B cell (primary cell): ENCODE data around the gene L3MBTL4. TPM values are rescaled to one million over a fixed set of nuclear protein-coding genes. Genes with fewer than 3 reads are reported as not detected.

Source experiments
- ATAC-seq: fragments of 200-7000 bp; cut with Tn5 transposase; one replicate; pipeline ENCODE4 v1.10.0; 2021; ENCODE audit warnings: low read depth, mild to moderate bottlenecking, moderate number of reproducible peaks, moderate library complexity
- CTCF ChIA-PET: fragments of 350-600 bp; sonication (Branson Sonifier 250); formaldehyde crosslinking; loops from one replicate; lab custom pipeline; 2021; ENCODE audit warnings: antibody characterized with exemption, inconsistent platforms; lab: Charles Lee
- POLR2A ChIA-PET: fragments of 350-600 bp; sonication (Branson Sonifier 250); formaldehyde crosslinking; loops from one replicate; lab custom pipeline; 2021; ENCODE audit warnings: antibody characterized with exemption; lab: Charles Lee
- DNase-seq: peaks from one replicate; pipeline ENCODE4 v3.0.0; 2013
- H2AFZ ChIP-seq: 2 replicates; pipeline ENCODE4 v1.6.1; 2012; ENCODE audit warnings: mild to moderate bottlenecking, low read depth, low read length; ENCODE audit not compliant: insufficient read depth, poor library complexity, severe bottlenecking
- H3K27ac ChIP-seq, 2 donors: 1 replicate in 1 of 2; 2 replicates in 1 of 2; pipeline ENCODE4 v1.5.1; 2012 to 2013; ENCODE audit warnings: low read length in 2 of 2, mild to moderate bottlenecking in 2 of 2, moderate library complexity in 1 of 2
- H3K27me3 ChIP-seq, 4 experiments: fragments of 200-600 bp in 1 of 4; sonication (generic) in 1 of 4; replicated peaks in 1 of 4; 1 replicate in 2 of 4; 2 replicates in 2 of 4; pipeline versions ENCODE4 v1.6.1 to v1.7.0; 2013 to 2016; ENCODE audit warnings: low read length in 3 of 4, mild to moderate bottlenecking in 2 of 4, mixed read lengths in 1 of 4, moderate library complexity in 1 of 4; ENCODE audit not compliant: insufficient read depth in 4 of 4, control insufficient read depth in 3 of 4; ENCODE audit errors: control extremely low read depth in 1 of 4
- H3K36me3 ChIP-seq, 2 experiments: replicated peaks in 1 of 2; 1 replicate in 1 of 2; 2 replicates in 1 of 2; pipeline versions ENCODE4 v1.6.1 to v1.7.1; 2013; ENCODE audit warnings: low read length in 1 of 2; ENCODE audit not compliant: insufficient read depth in 2 of 2, control insufficient read depth in 1 of 2; ENCODE audit errors: control extremely low read depth in 1 of 2, extremely low read depth in 1 of 2
- H3K4me1 ChIP-seq, 2 donors: fragments of 200-600 bp in 1 of 2; sonication (generic) in 1 of 2; 1 replicate in 1 of 2; 2 replicates in 1 of 2; pipeline versions ENCODE4 v1.5.1 to v1.6.1; 2013 to 2017; ENCODE audit warnings: low read length in 2 of 2; ENCODE audit not compliant: control insufficient read depth in 2 of 2, insufficient read depth in 2 of 2
- H3K4me2 ChIP-seq: replicated peaks from 2 replicates; pipeline ENCODE3; 2012; ENCODE audit warnings: mild to moderate bottlenecking, low read depth, low read length; ENCODE audit not compliant: poor library complexity, severe bottlenecking
- H3K4me3 ChIP-seq, 5 experiments: fragments of 200-600 bp in 1 of 5; sonication (generic) in 1 of 5; 1 replicate in 3 of 5; 2 replicates in 2 of 5; pipeline versions ENCODE4 v1.5.1 to v1.7.0; 2011 to 2016; ENCODE audit warnings: low read length in 4 of 5, mild to moderate bottlenecking in 4 of 5, low read depth in 2 of 5, control low read depth in 1 of 5, moderate library complexity in 1 of 5; ENCODE audit not compliant: insufficient read depth in 1 of 5; ENCODE audit errors: control extremely low read depth in 1 of 5, extremely low read depth in 1 of 5
- H3K79me2 ChIP-seq: fragments of 200-600 bp; sonication (generic); one replicate; pipeline ENCODE4 v1.6.0; 2016; ENCODE audit warnings: low read length; ENCODE audit not compliant: control insufficient read depth, insufficient read depth
- H3K9ac ChIP-seq: fragments of 200-600 bp; sonication (generic); 2 replicates; pipeline ENCODE4 v1.6.1; 2017; ENCODE audit warnings: mild to moderate bottlenecking, low read length, moderate library complexity
- H3K9me3 ChIP-seq, 3 donors: one replicate each; pipeline versions ENCODE4 v1.6.1 to v1.7.1; 2013; ENCODE audit warnings: low read length in 2 of 3; ENCODE audit not compliant: control insufficient read depth in 2 of 3, insufficient read depth in 1 of 3; ENCODE audit errors: control extremely low read depth in 1 of 3
- H4K20me1 ChIP-seq: 2 replicates; pipeline ENCODE4 v1.6.0; 2012; ENCODE audit warnings: mild to moderate bottlenecking, low read length; ENCODE audit not compliant: insufficient read depth, control insufficient read depth, poor library complexity, severe bottlenecking
- H3K27ac Mint-ChIP-seq: one replicate; pipeline ENCODE4 v1.8.0; 2021; ENCODE audit warnings: mixed read lengths
- H3K27me3 Mint-ChIP-seq: one replicate; pipeline ENCODE4 v1.8.0; 2021; ENCODE audit warnings: mixed read lengths
- H3K4me1 Mint-ChIP-seq: one replicate; pipeline ENCODE4 v1.8.0; 2021; ENCODE audit warnings: mixed read lengths
- H3K4me3 Mint-ChIP-seq: one replicate; pipeline ENCODE4 v1.8.0; 2021; ENCODE audit warnings: mixed read lengths
- H3K9me3 Mint-ChIP-seq: one replicate; pipeline ENCODE4 v1.8.0; 2022; ENCODE audit warnings: mixed read lengths; ENCODE audit not compliant: insufficient read depth
- CTCF ChIP-seq: fragments of 200-600 bp; IDR thresholded peaks from one replicate; pipeline ENCODE4 v1.8.0; 2022; ENCODE audit warnings: antibody characterized with exemption, mild to moderate bottlenecking
- EZH2 ChIP-seq: IDR thresholded peaks from 2 replicates; pipeline ENCODE4 v1.6.1; 2012; ENCODE audit warnings: borderline replicate concordance, low read depth, mild to moderate bottlenecking, moderate library complexity, low read length; ENCODE audit not compliant: insufficient read depth, poor library complexity, severe bottlenecking
- WGBS: methylation state at CpG from one replicate; pipeline ENCODE4 v1.1.5; 2013; ENCODE audit warnings: missing lambda C conversion rate; ENCODE audit not compliant: insufficient coverage; 5-methylcytosine and 5-hydroxymethylcytosine counted together
- intact Hi-C: fragments of 100-400 bp; cut with micrococcal nuclease; formaldehyde crosslinking; loops from one replicate; pipeline ENCODE4 v1.10.0; 2022
- polyA plus RNA-seq: library from polyadenylated mRNA; depleted of rRNA; stranded (reverse); fragments of >200 nt; gene quantifications from 2 replicates; pipeline ENCODE4 v1.2.3, GENCODE V29; 2012
- total RNA-seq, 2 donors: library from RNA; stranded (reverse); fragments of 120-200 nt in 1 of 2; gene quantifications; 1 replicate in 1 of 2; 2 replicates in 1 of 2; pipeline versions ENCODE4 v1.2.3 to v1.2.4, GENCODE V29; 2013 to 2022

L3MBTL4 gene
- total and polyA plus RNA-seq, 2 donors (not counting 1 experiment from before 2014, with no cell fraction given), result 3.0 to 11.9 TPM

- no peaks in the 10 kb centered on the region for H3K36me3 ChIP-seq
- TF ChIP-seq EZH2, result no peak
- TF ChIP-seq CTCF, result no peak
- H3K27ac ChIP-seq, result no peak overlapping the region
- Mint-ChIP-seq H3K27ac (no peak overlapping the region), H3K27me3 (no peaks in the 10 kb centered on the region), H3K4me1 (peaks cover 10% of the 10 kb centered on the region), H3K9me3 (no peaks in the 10 kb centered on the region), H3K4me3 (no peak overlapping the region)
- no peaks in the 10 kb centered on the region for H3K27me3 ChIP-seq
- H3K9ac ChIP-seq, result no peak overlapping the region
- ChIA-PET POLR2A (no interaction called here), CTCF (interaction anchor here (0.7 kb wide), 1 partner anchor 10 kb away, joined by 7 read pairs; no protein-coding TSS in a partner anchor)
- no peaks in the 10 kb centered on the region for H3K79me2 ChIP-seq
- H3K9me3 ChIP-seq, result peaks cover 0 to 2% (median 0%) of the 10 kb centered on the region in 3 donors
- ATAC-seq (no peak), DNase-seq (no peak)
- 17% methylated on average over 1 of the region's 4 CpGs for WGBS
- no peak overlapping the region for H2AFZ ChIP-seq
- intact Hi-C loops, result no loop called here
- no peak overlapping the region for H3K4me2 ChIP-seq
- no peak overlapping the region for H3K4me3 ChIP-seq
- H4K20me1 ChIP-seq, result no peaks in the 10 kb centered on the region
- H3K4me1 ChIP-seq, result peaks cover 0 to 9% of the 10 kb centered on the region in 2 donors
Measured at GRCh38 chr18:6289843-6290242, 124.9 kb downstream of the L3MBTL4 start.

GRCh38 chr18:6286585-6286984 lies 128.1 kb downstream of the L3MBTL4 start:
- ATAC-seq (no peak), DNase-seq (no peak)
- TF ChIP-seq CTCF (no peak), EZH2 (no peak)
- Mint-ChIP-seq H3K27ac (no peak overlapping the region), H3K9me3 (no peaks in the 10 kb centered on the region), H3K4me1 (peaks cover 5% of the 10 kb centered on the region), H3K4me3 (no peak overlapping the region), H3K27me3 (no peaks in the 10 kb centered on the region)
- H3K36me3 ChIP-seq, result no peaks in the 10 kb centered on the region
- WGBS, result 82% methylated on average over 2 of the region's 4 CpGs
- H3K79me2 ChIP-seq, result no peaks in the 10 kb centered on the region
- ChIA-PET POLR2A (no interaction called here), CTCF (no interaction called here)
- H2AFZ ChIP-seq, result no peak overlapping the region
- no peaks in the 10 kb centered on the region for H3K27me3 ChIP-seq
- no peak overlapping the region for H3K4me2 ChIP-seq
- intact Hi-C loops, result no loop called here
- peaks cover 0 to 3% (median 0%) of the 10 kb centered on the region in 3 donors for H3K9me3 ChIP-seq
- peaks cover 0 to 5% of the 10 kb centered on the region in 2 donors for H3K4me1 ChIP-seq
- no peak overlapping the region for H3K4me3 ChIP-seq
- no peaks in the 10 kb centered on the region for H4K20me1 ChIP-seq
- H3K27ac ChIP-seq, result no peak overlapping the region
- H3K9ac ChIP-seq, result no peak overlapping the region
